ENCODE data around the gene DPP10. TPM values are rescaled to one million over a fixed set of nuclear protein-coding genes. Genes with fewer than 3 reads are reported as not detected.
A peak's percentile ranks its signal among the peaks of the same experiment; 100 is the strongest.

DPP10 gene
- total and polyA plus RNA-seq, 8 donors, result 0.68 to 8.2 (median 4.7) TPM

- DNase-seq, result peak in 3 of 4 donors; percentile 32 to 76 (median 41)
- Histone ChIP-seq H3K36me3 (no peaks in the 10 kb centered on the region), H3K27me3 (peaks cover 28 to 52% of the 10 kb centered on the region in 2 donors), H3K4me1 (peaks cover 0 to 7% of the 10 kb centered on the region in 2 donors), H3K4me3 (peak overlapping the region; percentile 17 to 37), H3K27ac (no peak overlapping the region), H3K9me3 (no peaks in the 10 kb centered on the region)
- no peak for TF ChIP-seq CTCF (IDR thresholded peaks at IDR 0.05)
- intact Hi-C loops (cut with DNase I), result no loop called here
- peak; percentile 86 for ATAC-seq
These were observed 719.5 kb downstream of the DPP10 start for GRCh38 chr2:115161771-115162493.

DNA sequence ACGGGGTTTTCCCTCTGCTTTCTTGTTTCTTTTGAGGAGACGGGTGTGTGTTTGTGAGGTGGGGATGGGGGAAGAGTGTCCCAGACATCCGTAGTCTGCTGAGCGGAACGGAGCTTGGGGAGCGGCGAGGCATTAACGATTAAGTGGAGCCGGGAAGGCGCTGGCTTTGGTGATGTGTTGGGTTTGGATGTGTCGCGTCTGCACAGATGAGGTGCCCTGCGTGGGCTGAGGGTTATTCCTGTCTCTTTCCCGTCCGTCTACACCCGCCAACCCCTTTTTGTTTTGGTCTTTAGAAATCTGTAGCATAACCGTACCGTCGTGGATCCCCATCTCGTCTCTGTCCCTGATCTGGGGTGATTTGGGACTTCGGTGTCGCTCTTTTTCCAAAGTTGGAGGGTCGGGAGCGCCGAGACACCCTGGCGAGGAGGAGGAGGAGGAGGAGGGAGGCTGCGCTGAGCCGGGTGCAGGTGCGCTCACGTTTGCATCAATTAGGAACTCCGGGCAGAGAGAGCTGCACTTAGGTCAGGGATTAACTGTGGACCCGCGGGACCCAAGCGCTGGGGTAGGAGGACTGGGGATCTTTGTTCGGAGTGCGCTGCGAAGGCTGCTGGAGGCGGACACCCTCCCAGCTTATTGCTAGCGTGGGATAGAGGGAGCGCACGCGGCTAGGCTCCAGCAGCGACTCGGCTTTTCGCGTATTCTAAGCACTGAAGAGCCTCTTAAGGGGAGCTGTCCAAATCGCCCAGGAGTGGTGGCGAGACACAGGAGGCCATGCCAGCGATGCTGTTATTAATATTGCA lies 720.3 kb downstream of the DPP10 start:
- TF ChIP-seq CTCF (IDR thresholded peaks at IDR 0.05), result no peak
- ATAC-seq, result peak; percentile 69
- Histone ChIP-seq H3K36me3 (no peaks in the 10 kb centered on the region), H3K4me3 (peak overlapping the region in 1 of 2 donors; percentile 37), H3K27me3 (peaks cover 28 to 52% of the 10 kb centered on the region in 2 donors), H3K4me1 (peaks cover 0 to 7% of the 10 kb centered on the region in 2 donors), H3K9me3 (no peaks in the 10 kb centered on the region), H3K27ac (no peak overlapping the region)
- DNase-seq, result peak in 3 of 4 donors; percentile 27 to 44 (median 36)
- intact Hi-C loops (cut with DNase I), result no loop called here

GRCh38 chr2:115163572-115163971 lies 721.1 kb downstream of the DPP10 start:
- no peaks in the 10 kb centered on the region for H3K9me3 ChIP-seq
- H3K27ac ChIP-seq, result no peak overlapping the region
- peaks cover 0 to 7% of the 10 kb centered on the region in 2 donors for H3K4me1 ChIP-seq
- intact Hi-C loops (cut with DNase I), result no loop called here
- no peak for TF ChIP-seq CTCF (IDR thresholded peaks at IDR 0.05)
- DNase-seq, result no peak
- no peak overlapping the region for H3K4me3 ChIP-seq
- peaks cover 28 to 52% of the 10 kb centered on the region in 2 donors for H3K27me3 ChIP-seq
- no peaks in the 10 kb centered on the region for H3K36me3 ChIP-seq
- ATAC-seq, result no peak

DNA sequence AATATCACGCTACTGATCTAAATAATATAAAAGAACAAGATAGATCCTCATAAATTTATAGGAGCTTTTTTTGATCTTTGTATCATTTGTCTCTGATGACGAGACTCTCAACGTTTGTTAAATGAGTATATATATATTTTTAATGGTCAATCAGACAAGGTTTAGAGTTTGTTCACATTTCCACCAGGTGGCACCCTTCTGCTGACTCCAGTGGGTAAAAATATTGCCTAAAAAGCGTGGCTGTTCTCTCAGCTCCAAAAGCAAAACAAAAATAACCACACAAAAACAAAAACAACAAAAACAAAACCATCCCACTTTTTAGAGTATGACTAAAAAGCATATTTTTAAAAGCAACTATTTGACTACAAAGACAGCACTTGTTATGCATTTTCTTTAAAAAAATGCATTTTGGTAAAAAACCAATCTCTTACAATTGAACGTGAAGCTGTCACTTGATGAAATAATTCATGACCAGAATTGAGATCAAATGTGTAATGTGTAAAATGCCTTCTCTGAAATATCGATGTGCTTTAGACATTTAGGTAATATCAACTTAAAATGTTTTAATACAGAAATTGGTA lies 723.2 kb downstream of the DPP10 start:
- peaks cover 25 to 34% of the 10 kb centered on the region in 2 donors for H3K27me3 ChIP-seq
- H3K27ac ChIP-seq, result no peak overlapping the region
- H3K9me3 ChIP-seq, result no peaks in the 10 kb centered on the region
- peak in 2 of 4 donors; percentile 53 to 66 for DNase-seq
- intact Hi-C loops (cut with DNase I), result no loop called here
- ATAC-seq, result no peak
- peaks cover 0 to 7% of the 10 kb centered on the region in 2 donors for H3K4me1 ChIP-seq
- peak; percentile 24 to 34 for TF ChIP-seq CTCF (IDR thresholded peaks at IDR 0.05)
- H3K36me3 ChIP-seq, result no peaks in the 10 kb centered on the region
- no peak overlapping the region for H3K4me3 ChIP-seq

DNA sequence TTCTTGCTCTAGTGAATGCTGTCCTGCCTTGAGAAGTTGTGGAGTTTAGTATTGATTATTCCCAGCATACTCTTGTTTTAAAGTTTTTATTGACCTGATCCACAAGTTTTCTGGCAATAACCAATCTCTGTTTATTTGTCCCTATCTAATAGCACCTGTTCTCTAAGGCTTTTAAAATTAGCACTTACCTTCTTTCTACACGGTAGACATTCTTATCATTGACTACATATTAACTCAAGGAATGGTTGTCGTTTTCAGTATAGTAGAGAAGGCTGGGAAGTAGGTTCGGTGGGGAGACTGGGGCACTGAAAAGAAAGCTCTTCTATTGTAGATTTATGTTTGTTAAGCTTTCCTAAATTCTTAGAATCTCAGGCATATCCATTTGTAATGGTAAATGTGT lies 726.0 kb downstream of the DPP10 start:
- Histone ChIP-seq H3K9me3 (no peaks in the 10 kb centered on the region), H3K27ac (no peak overlapping the region), H3K36me3 (no peaks in the 10 kb centered on the region), H3K4me1 (no peaks in the 10 kb centered on the region), H3K27me3 (peaks cover 2 to 6% of the 10 kb centered on the region in 2 donors), H3K4me3 (no peak overlapping the region)
- intact Hi-C loops (cut with DNase I), result no loop called here
- no peak for TF ChIP-seq CTCF (IDR thresholded peaks at IDR 0.05)
- ATAC-seq, result no peak
- no peak for DNase-seq

Measured in left lung (tissue), 10 donors.